HepG2 (cell line): ENCODE measurements around the gene LGI4. TPM values are rescaled to one million over a fixed set of nuclear protein-coding genes. Genes with fewer than 3 reads are reported as not detected.

Experiments
- ATAC-seq: fragments of 200-7000 bp; cut with Tn5 transposase; 3 replicates; pipeline ENCODE4 v1.9.1; 2020; ENCODE audit warnings: mild to moderate bottlenecking, moderate library complexity
- BruUV-seq: library from RNA; stranded (reverse); fragments of 400-500 nt; replicated peaks from 2 replicates; lab custom pipeline; 2021; lab: Mats Ljungman, UMichigan
- CTCF ChIA-PET: fragments of 300-600 bp; formaldehyde crosslinking; extraction: SDS; loops from one replicate; lab custom pipeline; 2021; ENCODE audit warnings: low total read pairs, inconsistent platforms, low intra/inter-chr PET ratio; lab: Yijun Ruan, JAX
- POLR2A ChIA-PET: fragments of 350-600 bp; sonication (Branson Sonifier 250); formaldehyde crosslinking; loops from one replicate; lab custom pipeline; 2020; ENCODE audit warnings: antibody characterized with exemption, inconsistent platforms; lab: Yijun Ruan, JAX
- DNase-seq: peaks from one replicate; pipeline ENCODE4 v3.0.0-alpha.2; 2015; ENCODE audit warnings: low spot score
- FAIRE-seq: peaks from 3 replicates; lab custom pipeline; 2011; peaks lifted over from hg19 to GRCh38; lab: Jason Lieb, UNC
- H2AFZ ChIP-seq: one replicate; pipeline ENCODE4 v1.6.1; 2011; ENCODE audit warnings: low read length, inconsistent platforms
- H3K27ac ChIP-seq: fragments of 300-600 bp; 3 replicates; pipeline ENCODE4 v1.8.0; 2011; ENCODE audit warnings: mixed run types, mild to moderate bottlenecking, mixed read lengths, low read length, inconsistent platforms; ENCODE audit not compliant: insufficient read depth; ENCODE audit errors: extremely low read length
- H3K27me3 ChIP-seq, 2 experiments: fragments of 200-600 bp in 1 of 2; 2 replicates in 1 of 2; 3 replicates in 1 of 2; pipeline versions ENCODE4 v1.6.0 to v1.8.0; 2011; ENCODE audit warnings: low read length in 2 of 2, mild to moderate bottlenecking in 2 of 2, moderate library complexity in 2 of 2, inconsistent platforms in 1 of 2; ENCODE audit not compliant: insufficient read depth in 2 of 2, control insufficient read depth in 1 of 2
- H3K36me3 ChIP-seq, 2 experiments: fragments of 200-600 bp in 1 of 2; replicated peaks in 1 of 2; 2 replicates in 1 of 2; 3 replicates in 1 of 2; pipeline versions ENCODE4 v1.5.1 to v1.8.0; 2011; ENCODE audit warnings: low read length in 2 of 2, inconsistent platforms in 1 of 2; ENCODE audit not compliant: insufficient read depth in 2 of 2, control insufficient read depth in 1 of 2
- H3K4me1 ChIP-seq: 2 replicates; pipeline ENCODE4 v1.5.1; 2012; ENCODE audit warnings: low read length, inconsistent platforms; ENCODE audit not compliant: insufficient read depth
- H3K4me2 ChIP-seq: 2 replicates; pipeline ENCODE4 v1.6.0; 2011; ENCODE audit warnings: low read depth, low read length, inconsistent platforms
- H3K4me3 ChIP-seq, 3 experiments: fragments of 200-600 bp in 1 of 3; sonication (generic), shearing (Covaris generic) in 1 of 3; replicated peaks in 1 of 3; 2 replicates each; pipeline ENCODE4 v1.5.1; 2011 to 2016; ENCODE audit warnings: low read length in 3 of 3, inconsistent platforms in 2 of 3, low read depth in 2 of 3, mild to moderate bottlenecking in 2 of 3, control low read depth in 1 of 3, mixed read lengths in 1 of 3; ENCODE audit not compliant: insufficient read depth in 1 of 3
- H3K79me2 ChIP-seq: one replicate; pipeline ENCODE4 v1.6.1; 2011; ENCODE audit warnings: low read length, inconsistent platforms; ENCODE audit not compliant: insufficient read depth
- H3K9ac ChIP-seq: 2 replicates; pipeline ENCODE4 v1.6.0; 2011; ENCODE audit warnings: mild to moderate bottlenecking, low read depth, low read length, inconsistent platforms; ENCODE audit not compliant: insufficient read depth
- H3K9me3 ChIP-seq: 2 replicates; pipeline ENCODE4 v1.5.1; 2012; ENCODE audit warnings: mild to moderate bottlenecking, low read length
- H4K20me1 ChIP-seq: 2 replicates; pipeline ENCODE4 v1.6.0; 2011; ENCODE audit warnings: inconsistent platforms, mild to moderate bottlenecking, low read length, moderate library complexity; ENCODE audit not compliant: insufficient read depth
- CENPX ChIP-seq: sonication (generic); formaldehyde crosslinking; IDR thresholded peaks from 2 replicates; pipeline ENCODE4 v1.9.0; 2021; ENCODE audit warnings: mild to moderate bottlenecking, missing genetic modification reagents, moderate library complexity
- HMG20B ChIP-seq: conservative IDR thresholded peaks from 2 replicates; pipeline ENCODE4 v1.6.1; 2016; ENCODE audit warnings: missing genetic modification reagents, missing compliant biosample characterization
- ISL2 ChIP-seq: sonication (generic); formaldehyde crosslinking; IDR thresholded peaks from 2 replicates; pipeline ENCODE4 v1.5.0; 2020; ENCODE audit warnings: missing genetic modification reagents
- KLF11 ChIP-seq: IDR thresholded peaks from 2 replicates; pipeline ENCODE4 v1.6.1; 2016; ENCODE audit warnings: missing compliant biosample characterization
- MBD4 ChIP-seq: IDR thresholded peaks from 2 replicates; pipeline ENCODE4 v1.6.1; 2012; ENCODE audit warnings: low read length, inconsistent platforms, borderline replicate concordance
- MIXL1 ChIP-seq: IDR thresholded peaks from 2 replicates; pipeline ENCODE4 v1.6.1; 2016
- MTF2 ChIP-seq: sonication (generic); formaldehyde crosslinking; IDR thresholded peaks from 2 replicates; pipeline ENCODE4 v1.5.0; 2020; ENCODE audit warnings: missing genetic modification reagents, borderline replicate concordance
- PHF21A ChIP-seq: sonication (generic); formaldehyde crosslinking; IDR thresholded peaks from 2 replicates; pipeline ENCODE4 v1.5.0; 2020; ENCODE audit warnings: mild to moderate bottlenecking, missing genetic modification reagents
- ZBTB42 ChIP-seq: sonication (generic); formaldehyde crosslinking; IDR thresholded peaks from 2 replicates; pipeline ENCODE4 v1.5.0; 2020; ENCODE audit warnings: mild to moderate bottlenecking, missing genetic modification reagents
- ZFP90 ChIP-seq: sonication (generic); formaldehyde crosslinking; IDR thresholded peaks from 2 replicates; pipeline ENCODE4 v1.8.0; 2022; ENCODE audit warnings: missing genetic modification reagents, mild to moderate bottlenecking, inconsistent platforms, borderline replicate concordance
- ZNF24 ChIP-seq: fragments of 450-650 bp; IDR thresholded peaks from 2 replicates; pipeline ENCODE4 v1.6.1; 2017; ENCODE audit warnings: antibody characterized with exemption, mild to moderate bottlenecking
- WGBS: methylation state at CpG from one replicate; pipeline ENCODE4 v1.1.6; 2017; ENCODE audit warnings: low lambda C conversion rate; 5-methylcytosine and 5-hydroxymethylcytosine counted together
- in situ Hi-C: cut with HindIII; loops from 2 replicates; pipeline ENCODE4 v1.10.0; 2017; ENCODE audit warnings: low pct_unique_long_range_greater_than_20kb; ENCODE audit not compliant: extremely low pct_ligation_motif_present
- intact Hi-C: fragments of 100-400 bp; cut with micrococcal nuclease; formaldehyde crosslinking; loops from one replicate; pipeline ENCODE4 v1.10.0; 2022; ENCODE audit not compliant: unreplicated experiment
- polyA plus RNA-seq, 8 experiments: library from polyadenylated mRNA; depleted of rRNA in 3 of 8; stranded (reverse) in 7 of 8; unstranded in 1 of 8; fragments of >200 nt; fragmentation: Illumina TruSeq in 4 of 8; extraction: Trizol in 4 of 8; gene quantifications; 2 replicates each; pipeline versions ENCODE4 v1.2.1 to v1.2.3, GENCODE V29; 2011 to 2016; ENCODE audit warnings: low read depth in 4 of 8, missing spikeins in 1 of 8, mixed read lengths in 1 of 8; ENCODE audit not compliant: insufficient read depth in 1 of 8
- total RNA-seq, 5 experiments: library from RNA; depleted of rRNA; stranded (reverse); fragments of >200 nt; fragmentation: Illumina TruSeq; extraction: Trizol; gene quantifications; 2 replicates each; pipeline ENCODE4 v1.2.3, GENCODE V29; 2016; ENCODE audit warnings: low read depth in 1 of 5
- TF ChIP-seq, protein P1 (sequence below): sonication (generic); formaldehyde crosslinking; IDR thresholded peaks from 2 replicates; pipeline ENCODE4 v1.8.1; 2023; ENCODE audit warnings: mild to moderate bottlenecking, inconsistent platforms, moderate library complexity, missing genetic modification reagents, borderline replicate concordance
- TF ChIP-seq, protein P2 (sequence below): IDR thresholded peaks from 2 replicates; pipeline ENCODE4 v1.6.1; 2016; ENCODE audit warnings: missing compliant biosample characterization, missing genetic modification reagents, borderline replicate concordance

LGI4 gene
- total and polyA plus RNA-seq, 2 of the 13 experiments (the other 11 are each of a cell fraction or from before 2014, with no cell fraction given), result 2.8 TPM; not detected in 1

DNA sequence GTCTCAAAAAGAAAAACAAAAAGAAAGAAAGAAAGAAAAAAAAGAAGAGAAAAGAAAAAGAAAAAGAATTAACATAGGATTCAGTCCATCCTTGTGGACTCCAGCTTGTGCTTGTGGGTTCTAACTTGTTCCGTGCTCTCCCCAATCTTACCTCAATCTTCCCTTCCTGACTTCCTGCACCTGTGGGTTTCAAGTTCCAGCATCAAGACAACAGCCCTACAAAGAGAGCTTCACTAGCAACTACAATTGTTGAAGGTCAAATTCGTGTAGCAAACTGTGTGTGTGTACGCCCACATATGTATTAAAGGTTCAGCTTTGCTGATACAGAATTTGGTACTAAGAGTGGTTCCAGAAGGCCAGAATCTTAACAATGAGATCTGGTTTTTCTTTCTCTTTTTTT is 45.0 kb upstream of the LGI4 start:
- Histone ChIP-seq H3K4me2 (no peak overlapping the region), H3K9ac (no peak overlapping the region), H3K27ac (no peak overlapping the region)
- POLR2A ChIA-PET, result no interaction called here
- TF ChIP-seq ZFP90 (CRISPR knock-in tag) (no peak), MTF2 (CRISPR knock-in tag) (no peak), HMG20B (CRISPR knock-in tag) (no peak), ZBTB42 (no peak), ISL2 (no peak), MIXL1 (no peak), ZNF24 (no peak), CENPX (CRISPR knock-in tag) (no peak), MBD4 (no peak), KLF11 (no peak), PHF21A (no peak)
- TF ChIP-seq, protein P1, sequence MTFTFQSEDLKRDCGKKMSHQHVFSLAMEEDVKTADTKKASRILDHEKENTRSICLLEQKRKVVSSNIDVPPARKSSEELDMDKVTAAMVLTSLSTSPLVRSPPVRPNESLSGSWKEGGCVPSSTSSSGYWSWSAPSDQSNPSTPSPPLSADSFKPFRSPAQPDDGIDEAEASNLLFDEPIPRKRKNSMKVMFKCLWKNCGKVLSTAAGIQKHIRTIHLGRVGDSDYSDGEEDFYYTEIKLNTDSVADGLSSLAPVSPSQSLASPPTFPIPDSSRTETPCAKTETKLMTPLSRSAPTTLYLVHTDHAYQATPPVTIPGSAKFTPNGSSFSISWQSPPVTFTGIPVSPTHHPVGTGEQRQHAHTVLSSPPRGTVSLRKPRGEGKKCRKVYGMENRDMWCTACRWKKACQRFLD (CRISPR knock-in tag), result no peak
- TF ChIP-seq, protein P2, sequence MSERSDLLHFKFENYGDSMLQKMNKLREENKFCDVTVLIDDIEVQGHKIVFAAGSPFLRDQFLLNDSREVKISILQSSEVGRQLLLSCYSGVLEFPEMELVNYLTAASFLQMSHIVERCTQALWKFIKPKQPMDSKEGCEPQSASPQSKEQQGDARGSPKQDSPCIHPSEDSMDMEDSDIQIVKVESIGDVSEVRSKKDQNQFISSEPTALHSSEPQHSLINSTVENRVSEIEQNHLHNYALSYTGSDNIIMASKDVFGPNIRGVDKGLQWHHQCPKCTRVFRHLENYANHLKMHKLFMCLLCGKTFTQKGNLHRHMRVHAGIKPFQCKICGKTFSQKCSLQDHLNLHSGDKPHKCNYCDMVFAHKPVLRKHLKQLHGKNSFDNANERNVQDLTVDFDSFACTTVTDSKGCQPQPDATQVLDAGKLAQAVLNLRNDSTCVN (CRISPR knock-in tag), result no peak
- TF ChIP-seq, all 625 proteins: peak for 0
- Histone ChIP-seq H3K4me1 (no peaks in the 10 kb centered on the region), H3K4me3 (no peak overlapping the region), H3K79me2 (no peaks in the 10 kb centered on the region), H3K9me3 (no peaks in the 10 kb centered on the region), H4K20me1 (no peaks in the 10 kb centered on the region), H3K27me3 (peaks cover 0 to 6% of the 10 kb centered on the region in 2 experiments; a peak in 2 of 5 replicates), H2AFZ (no peak overlapping the region), H3K36me3 (no peaks in the 10 kb centered on the region)
- intact Hi-C loops, result no loop called here
- 52% methylated on average over 3 of the region's 3 CpGs for WGBS
- CTCF ChIA-PET, result no interaction called here
- BruUV-seq, result no TSS peak
- ATAC-seq (no peak), FAIRE-seq (no peak), DNase-seq (no peak)
- in situ Hi-C loops, result no loop called here
